CD14-positive monocyte (primary cell): ENCODE results near the gene NIPAL4. TPM values are rescaled to one million over a fixed set of nuclear protein-coding genes. Genes with fewer than 3 reads are reported as not detected.

Experiments used
- DNase-seq, 3 donors: peaks; one replicate each; pipeline ENCODE4 v3.0.0-alpha.2; 2011 to 2022
- H2AFZ ChIP-seq: 2 replicates; pipeline ENCODE4 v1.6.0; 2012; ENCODE audit warnings: mild to moderate bottlenecking, low read depth, low read length, inconsistent platforms; ENCODE audit not compliant: insufficient read depth, poor library complexity, severe bottlenecking
- H3K27ac ChIP-seq, 2 donors: 1 replicate in 1 of 2; 2 replicates in 1 of 2; pipeline ENCODE4 v1.5.1; 2012 to 2013; ENCODE audit warnings: low read length in 2 of 2, control low read depth in 1 of 2, inconsistent platforms in 1 of 2, low read depth in 1 of 2, mild to moderate bottlenecking in 1 of 2
- H3K27me3 ChIP-seq, 2 donors: one replicate each; pipeline versions ENCODE4 v1.6.0 to v1.6.1; 2011 to 2013; ENCODE audit warnings: low read length in 2 of 2; ENCODE audit not compliant: control insufficient read depth in 2 of 2, insufficient read depth in 2 of 2
- H3K36me3 ChIP-seq, 2 donors: replicated peaks in 1 of 2; 1 replicate in 1 of 2; 2 replicates in 1 of 2; pipeline versions ENCODE4 v1.5.1 to v1.6.1; 2012 to 2013; ENCODE audit warnings: low read length in 2 of 2, control low read depth in 1 of 2, inconsistent platforms in 1 of 2, mild to moderate bottlenecking in 1 of 2; ENCODE audit not compliant: insufficient read depth in 2 of 2, control insufficient read depth in 1 of 2
- H3K4me1 ChIP-seq, 2 donors: 1 replicate in 1 of 2; 2 replicates in 1 of 2; pipeline versions ENCODE4 v1.5.1 to v1.6.1; 2012 to 2013; ENCODE audit warnings: low read length in 2 of 2, control low read depth in 1 of 2, inconsistent platforms in 1 of 2, mild to moderate bottlenecking in 1 of 2, moderate library complexity in 1 of 2; ENCODE audit not compliant: insufficient read depth in 2 of 2, control insufficient read depth in 1 of 2
- H3K4me2 ChIP-seq: replicated peaks from 2 replicates; pipeline ENCODE3; 2012; ENCODE audit warnings: low read length, moderate library complexity, mild to moderate bottlenecking; ENCODE audit not compliant: poor library complexity, severe bottlenecking; ENCODE audit errors: extremely low read depth
- H3K4me3 ChIP-seq, 3 experiments: fragments of 200-600 bp in 1 of 3; sonication (generic) in 1 of 3; replicated peaks in 1 of 3; 1 replicate in 2 of 3; 2 replicates in 1 of 3; pipeline ENCODE4 v1.5.1; 2011 to 2013; ENCODE audit warnings: low read length in 3 of 3, mild to moderate bottlenecking in 3 of 3, control low read depth in 2 of 3, low read depth in 2 of 3, inconsistent platforms in 1 of 3, moderate library complexity in 1 of 3
- H3K79me2 ChIP-seq: 2 replicates; pipeline ENCODE4 v1.6.0; 2012; ENCODE audit warnings: mild to moderate bottlenecking, control low read depth, inconsistent platforms, low read length, moderate library complexity; ENCODE audit not compliant: insufficient read depth
- H3K9ac ChIP-seq: 2 replicates; pipeline ENCODE4 v1.6.0; 2017; ENCODE audit warnings: low read length, mild to moderate bottlenecking; ENCODE audit not compliant: insufficient read depth, poor library complexity, severe bottlenecking
- H3K9me3 ChIP-seq, 2 donors: replicated peaks in 1 of 2; 1 replicate in 1 of 2; 2 replicates in 1 of 2; pipeline versions ENCODE4 v1.5.1 to v1.6.1; 2012 to 2013; ENCODE audit warnings: low read length in 2 of 2, control low read depth in 1 of 2; ENCODE audit not compliant: control insufficient read depth in 1 of 2, insufficient read depth in 1 of 2
- H4K20me1 ChIP-seq: 2 replicates; pipeline ENCODE4 v1.6.0; 2012; ENCODE audit warnings: mild to moderate bottlenecking, low read length, control low read depth, moderate library complexity; ENCODE audit not compliant: insufficient read depth
- H3K27ac Mint-ChIP-seq, 7 donors: one replicate each; pipeline ENCODE4 v1.8.0; 2020; ENCODE audit warnings: mild to moderate bottlenecking in 7 of 7, mixed read lengths in 7 of 7, moderate library complexity in 6 of 7, inconsistent platforms in 2 of 7
- H3K27me3 Mint-ChIP-seq, 3 donors: one replicate each; pipeline ENCODE4 v1.8.0; 2021 to 2022; ENCODE audit warnings: low read depth in 3 of 3, mild to moderate bottlenecking in 3 of 3, mixed read lengths in 3 of 3, moderate library complexity in 3 of 3, inconsistent platforms in 1 of 3
- H3K36me3 Mint-ChIP-seq, 2 donors: one replicate each; pipeline ENCODE4 v1.8.0; 2020; ENCODE audit warnings: mixed read lengths in 2 of 2, inconsistent platforms in 1 of 2, mild to moderate bottlenecking in 1 of 2
- H3K4me1 Mint-ChIP-seq: one replicate; pipeline ENCODE4 v1.8.0; 2020; ENCODE audit warnings: mild to moderate bottlenecking, mixed read lengths
- H3K4me3 Mint-ChIP-seq, 2 donors: one replicate each; pipeline ENCODE4 v1.8.0; 2020; ENCODE audit warnings: mild to moderate bottlenecking in 2 of 2, mixed read lengths in 2 of 2, moderate library complexity in 1 of 2
- H3K9me3 Mint-ChIP-seq, 7 donors: one replicate each; pipeline ENCODE4 v1.8.0; 2020 to 2022; ENCODE audit warnings: mixed read lengths in 7 of 7, mild to moderate bottlenecking in 6 of 7, moderate library complexity in 6 of 7, inconsistent platforms in 2 of 7
- CTCF ChIP-seq: fragments of 200-600 bp; IDR thresholded peaks from one replicate; pipeline ENCODE4 v1.8.0; 2022; ENCODE audit warnings: antibody characterized with exemption, mild to moderate bottlenecking
- WGBS: methylation state at CpG from one replicate; pipeline ENCODE4 v1.1.5; 2013; ENCODE audit warnings: missing lambda C conversion rate; ENCODE audit not compliant: insufficient coverage; 5-methylcytosine and 5-hydroxymethylcytosine counted together
- intact Hi-C, 2 donors: fragments of 100-400 bp; cut with micrococcal nuclease; formaldehyde crosslinking; loops; one replicate each; pipeline versions ENCODE4 v1.15.0 to v1.15.1; 2023
- polyA plus RNA-seq, 3 donors: library from polyadenylated mRNA; depleted of rRNA in 1 of 3; unstranded in 2 of 3; stranded (reverse) in 1 of 3; fragments of 300-500 nt in 2 of 3; fragments of >200 nt in 1 of 3; fragmentation: Illumina TruSeq in 2 of 3; gene quantifications; 1 replicate in 2 of 3; 2 replicates in 1 of 3; pipeline ENCODE4 v1.2.3, GENCODE V29; 2012 to 2021

Gene NIPAL4
- polyA plus RNA-seq, 3 donors = 0.04 to 2.3 TPM; not detected in 1

- intact Hi-C loops = loop anchor here in 1 of 2 donors (10.0 kb wide), 1 partner anchor 307 kb away; the partner anchor contains the start of gene MED7
These were observed 8.2 kb upstream of the NIPAL4 start for GRCh38 chr5:157451806-157452205.

GRCh38 chr5:157454273-157454672 lies 5.7 kb upstream of the NIPAL4 start:
- no peaks in the 10 kb centered on the region for H3K9me3 ChIP-seq
- WGBS = 90% methylated on average over 1 of the region's 7 CpGs
- intact Hi-C loops = loop anchor here in 1 of 2 donors (10.0 kb wide), 1 partner anchor 309 kb away; the partner anchor contains the start of gene MED7
- TF ChIP-seq CTCF = no peak
- peaks cover 13 to 19% (median 18%) of the 10 kb centered on the region in 3 donors for H3K27me3 Mint-ChIP-seq
- no peak overlapping the region for H3K4me3 Mint-ChIP-seq
- H2AFZ ChIP-seq = no peak overlapping the region
- H3K79me2 ChIP-seq = no peaks in the 10 kb centered on the region
- DNase-seq = no peak
- H3K27ac Mint-ChIP-seq = no peak overlapping the region
- H3K36me3 Mint-ChIP-seq = no peaks in the 10 kb centered on the region
- H3K4me3 ChIP-seq = no peak overlapping the region
- peaks cover 0 to under 1% (median 0%) of the 10 kb centered on the region in 7 donors for H3K9me3 Mint-ChIP-seq
- peaks cover 9% of the 10 kb centered on the region for H3K4me1 Mint-ChIP-seq
- H3K36me3 ChIP-seq = no peaks in the 10 kb centered on the region
- H3K27me3 ChIP-seq = peaks cover 3 to 16% of the 10 kb centered on the region in 2 donors
- no peak overlapping the region for H3K27ac ChIP-seq
- no peak overlapping the region for H3K4me2 ChIP-seq
- H4K20me1 ChIP-seq = no peaks in the 10 kb centered on the region
- no peak overlapping the region for H3K9ac ChIP-seq
- H3K4me1 ChIP-seq = peaks cover 0 to 10% of the 10 kb centered on the region in 2 donors

More at GRCh38 chr5:157451806-157452205, 8.2 kb upstream of the NIPAL4 start:
- Histone ChIP-seq H4K20me1 (no peaks in the 10 kb centered on the region), H3K4me1 (no peaks in the 10 kb centered on the region), H3K4me2 (no peak overlapping the region), H3K9ac (no peak overlapping the region), H3K36me3 (no peaks in the 10 kb centered on the region), H3K27me3 (peaks cover 0 to 7% of the 10 kb centered on the region in 2 donors), H2AFZ (no peak overlapping the region), H3K4me3 (no peak overlapping the region), H3K79me2 (no peaks in the 10 kb centered on the region), H3K27ac (no peak overlapping the region), H3K9me3 (no peaks in the 10 kb centered on the region)
- Mint-ChIP-seq H3K27me3 (peaks cover 8 to 14% (median 9%) of the 10 kb centered on the region in 3 donors), H3K27ac (no peak overlapping the region), H3K4me1 (peaks cover 3% of the 10 kb centered on the region), H3K36me3 (no peaks in the 10 kb centered on the region), H3K4me3 (no peak overlapping the region), H3K9me3 (no peaks in the 10 kb centered on the region)
- DNase-seq = no peak
- WGBS = 100% methylated on average over 3 of the region's 3 CpGs
- no peak for TF ChIP-seq CTCF
